ENCODE results near the gene GRIPAP1.

DNA sequence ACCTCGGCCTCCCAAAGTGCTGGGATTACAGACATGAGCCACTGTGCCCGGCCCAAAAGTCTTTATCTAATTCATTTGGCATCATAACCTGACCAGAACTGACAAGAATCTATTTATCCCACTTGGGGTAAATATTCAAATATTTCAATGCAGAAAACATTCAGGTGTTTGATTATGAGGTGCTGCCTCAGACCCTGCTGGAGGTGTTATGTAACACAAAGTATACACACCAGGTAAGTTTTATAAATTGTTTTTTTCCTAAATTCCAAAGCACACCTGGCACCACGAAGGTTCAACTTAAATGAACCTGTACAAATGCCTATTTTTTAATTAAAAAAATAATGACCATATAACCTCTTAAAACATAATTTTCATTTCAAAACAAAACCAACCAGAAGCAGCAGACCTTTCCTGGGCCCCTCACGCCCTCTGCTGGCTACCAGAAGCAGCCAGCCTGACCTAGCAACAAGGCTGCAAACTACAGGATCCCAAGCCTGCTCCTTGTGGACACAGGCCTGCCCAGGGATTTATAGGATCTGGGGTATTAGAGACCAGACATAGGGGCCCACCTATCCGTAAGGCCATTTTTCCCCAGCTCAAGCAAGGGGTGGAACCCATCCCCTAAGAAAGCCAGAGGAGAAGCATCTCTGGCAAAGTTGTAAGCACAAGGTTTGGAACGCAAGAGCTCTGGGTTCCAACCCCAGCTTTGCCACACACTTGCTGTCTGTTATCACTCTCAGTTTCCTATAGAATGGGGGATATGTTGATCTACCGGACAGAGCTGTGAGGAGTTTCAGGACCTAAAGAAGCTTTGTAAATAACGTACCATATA is 56.3 kb downstream of the GRIPAP1 start:
- TF ChIP-seq POLR2A (IDR thresholded peaks at IDR 0.05) (no peak), POLR2AphosphoS5 (IDR thresholded peaks at IDR 0.05) (no peak), EP300 (IDR thresholded peaks at IDR 0.05) (no peak)
- TF ChIP-seq, protein P1, sequence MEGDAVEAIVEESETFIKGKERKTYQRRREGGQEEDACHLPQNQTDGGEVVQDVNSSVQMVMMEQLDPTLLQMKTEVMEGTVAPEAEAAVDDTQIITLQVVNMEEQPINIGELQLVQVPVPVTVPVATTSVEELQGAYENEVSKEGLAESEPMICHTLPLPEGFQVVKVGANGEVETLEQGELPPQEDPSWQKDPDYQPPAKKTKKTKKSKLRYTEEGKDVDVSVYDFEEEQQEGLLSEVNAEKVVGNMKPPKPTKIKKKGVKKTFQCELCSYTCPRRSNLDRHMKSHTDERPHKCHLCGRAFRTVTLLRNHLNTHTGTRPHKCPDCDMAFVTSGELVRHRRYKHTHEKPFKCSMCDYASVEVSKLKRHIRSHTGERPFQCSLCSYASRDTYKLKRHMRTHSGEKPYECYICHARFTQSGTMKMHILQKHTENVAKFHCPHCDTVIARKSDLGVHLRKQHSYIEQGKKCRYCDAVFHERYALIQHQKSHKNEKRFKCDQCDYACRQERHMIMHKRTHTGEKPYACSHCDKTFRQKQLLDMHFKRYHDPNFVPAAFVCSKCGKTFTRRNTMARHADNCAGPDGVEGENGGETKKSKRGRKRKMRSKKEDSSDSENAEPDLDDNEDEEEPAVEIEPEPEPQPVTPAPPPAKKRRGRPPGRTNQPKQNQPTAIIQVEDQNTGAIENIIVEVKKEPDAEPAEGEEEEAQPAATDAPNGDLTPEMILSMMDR (IDR thresholded peaks at IDR 0.05): peak in 2 of 4 experiments; percentile 21 to 51
